HEK293 (cell line): ENCODE data around the gene KDSR.
A peak's percentile ranks its signal among the peaks of the same experiment; 100 is the strongest.

Source experiments
- CTCF ChIA-PET: fragments of 350-600 bp; formaldehyde crosslinking; extraction: SDS; loops from one replicate; lab custom pipeline; 2021; ENCODE audit warnings: antibody characterized with exemption; lab: Yijun Ruan, JAX
- POLR2A ChIA-PET: fragments of 300-600 bp; formaldehyde crosslinking; extraction: SDS; loops from one replicate; lab custom pipeline; 2020; ENCODE audit warnings: antibody characterized with exemption, inconsistent platforms; lab: Yijun Ruan, JAX
- H3K27ac ChIP-seq: fragments of 200-500 bp; sonication (Bioruptor generic); 2 replicates; pipeline ENCODE4 v1.5.1; 2014; ENCODE audit warnings: low read depth, low read length, control low read depth, inconsistent platforms; ENCODE audit errors: extremely low read depth
- H3K36me3 ChIP-seq, 2 experiments: fragments of 200-500 bp in 1 of 2; sonication (Bioruptor generic) in 1 of 2; 1 replicate in 1 of 2; 2 replicates in 1 of 2; pipeline ENCODE4 v1.5.1; 2014 to 2017; ENCODE audit warnings: inconsistent platforms in 2 of 2, low read length in 2 of 2; ENCODE audit not compliant: control insufficient read depth in 2 of 2, insufficient read depth in 1 of 2
- H3K4me1 ChIP-seq: fragments of 200-500 bp; sonication (Bioruptor generic); 2 replicates; pipeline ENCODE4 v1.5.1; 2014; ENCODE audit warnings: mild to moderate bottlenecking, low read length, inconsistent platforms; ENCODE audit not compliant: control insufficient read depth, insufficient read depth
- H3K4me3 ChIP-seq: 2 replicates; pipeline ENCODE4 v1.5.1; 2011; ENCODE audit warnings: low read depth, mild to moderate bottlenecking, control low read depth, low read length, moderate library complexity
- H3K9me3 ChIP-seq: fragments of 200-500 bp; sonication (Bioruptor generic); 2 replicates; pipeline ENCODE4 v1.5.1; 2014; ENCODE audit warnings: low read depth, low read length, inconsistent platforms; ENCODE audit not compliant: control insufficient read depth, insufficient read depth
- GLI2 ChIP-seq: fragments of 450-650 bp; formaldehyde crosslinking; IDR thresholded peaks from 2 replicates; pipeline ENCODE4; 2017; ENCODE audit warnings: missing biosample characterization, missing genetic modification characterization, low read depth, borderline replicate concordance
- GLIS2 ChIP-seq: fragments of 450-650 bp; formaldehyde crosslinking; IDR thresholded peaks from 2 replicates; pipeline ENCODE4 v1.5.1; 2016; ENCODE audit warnings: missing biosample characterization, missing genetic modification characterization
- INSM2 ChIP-seq: fragments of 450-650 bp; formaldehyde crosslinking; IDR thresholded peaks from 2 replicates; pipeline ENCODE4 v1.5.1; 2016; ENCODE audit warnings: missing biosample characterization, missing genetic modification characterization
- KLF9 ChIP-seq: fragments of 450-650 bp; formaldehyde crosslinking; IDR thresholded peaks from 2 replicates; pipeline ENCODE4 v1.5.1; 2016; ENCODE audit warnings: missing biosample characterization, missing genetic modification characterization, low read depth
- MYNN ChIP-seq: fragments of 450-650 bp; formaldehyde crosslinking; IDR thresholded peaks from 2 replicates; pipeline ENCODE4 v1.5.1; 2016; ENCODE audit warnings: missing biosample characterization, missing genetic modification characterization, borderline replicate concordance
- PBX3 ChIP-seq: sonication (generic); formaldehyde crosslinking; IDR thresholded peaks from 2 replicates; pipeline ENCODE4 v1.8.1; 2022; ENCODE audit warnings: mild to moderate bottlenecking, moderate library complexity, missing genetic modification reagents
- RBAK ChIP-seq: fragments of 450-650 bp; formaldehyde crosslinking; IDR thresholded peaks from 2 replicates; pipeline ENCODE4 v1.5.1; 2016; ENCODE audit warnings: missing biosample characterization, missing genetic modification characterization
- SCRT1 ChIP-seq: fragments of 450-650 bp; formaldehyde crosslinking; IDR thresholded peaks from 2 replicates; pipeline ENCODE4 v1.5.1; 2016; ENCODE audit warnings: missing biosample characterization, missing genetic modification characterization, borderline replicate concordance
- SCRT2 ChIP-seq: fragments of 450-650 bp; formaldehyde crosslinking; IDR thresholded peaks from 2 replicates; pipeline ENCODE4 v1.5.1; 2016; ENCODE audit warnings: missing biosample characterization, missing genetic modification characterization
- SP2 ChIP-seq: fragments of 450-650 bp; formaldehyde crosslinking; IDR thresholded peaks from 2 replicates; pipeline ENCODE4 v1.5.1; 2016; ENCODE audit warnings: missing biosample characterization, missing genetic modification characterization
- SP3 ChIP-seq: fragments of 450-650 bp; formaldehyde crosslinking; IDR thresholded peaks from 2 replicates; pipeline ENCODE4 v1.5.1; 2016; ENCODE audit warnings: missing biosample characterization, missing genetic modification characterization
- SP7 ChIP-seq: fragments of 450-650 bp; formaldehyde crosslinking; IDR thresholded peaks from 2 replicates; pipeline ENCODE4 v1.5.1; 2016; ENCODE audit warnings: missing biosample characterization, missing genetic modification characterization
- ZBTB10 ChIP-seq: fragments of 450-650 bp; formaldehyde crosslinking; IDR thresholded peaks from 2 replicates; pipeline ENCODE4 v1.5.1; 2016; ENCODE audit warnings: missing biosample characterization, missing genetic modification characterization
- ZBTB17 ChIP-seq: fragments of 450-650 bp; formaldehyde crosslinking; IDR thresholded peaks from 2 replicates; pipeline ENCODE4 v1.5.1; 2016; ENCODE audit warnings: missing biosample characterization, missing genetic modification characterization
- ZBTB20 ChIP-seq: fragments of 450-650 bp; formaldehyde crosslinking; IDR thresholded peaks from 2 replicates; pipeline ENCODE4 v1.5.1; 2016; ENCODE audit warnings: missing biosample characterization, missing genetic modification characterization
- ZBTB48 ChIP-seq: fragments of 450-650 bp; formaldehyde crosslinking; IDR thresholded peaks from 2 replicates; pipeline ENCODE4 v1.5.1; 2016; ENCODE audit warnings: missing biosample characterization, missing genetic modification characterization
- ZFP37 ChIP-seq: fragments of 450-650 bp; formaldehyde crosslinking; IDR thresholded peaks from 2 replicates; pipeline ENCODE4 v1.5.1; 2016; ENCODE audit warnings: missing biosample characterization, missing genetic modification characterization
- ZIC2 ChIP-seq: fragments of 450-650 bp; formaldehyde crosslinking; IDR thresholded peaks from 2 replicates; pipeline ENCODE4 v1.5.1; 2016; ENCODE audit warnings: missing biosample characterization, missing genetic modification characterization
- ZNF121 ChIP-seq: fragments of 450-650 bp; formaldehyde crosslinking; IDR thresholded peaks from 2 replicates; pipeline ENCODE4 v1.5.1; 2016; ENCODE audit warnings: missing biosample characterization, missing genetic modification characterization
- ZNF132 ChIP-seq: fragments of 450-650 bp; formaldehyde crosslinking; IDR thresholded peaks from 2 replicates; pipeline ENCODE4 v1.5.1; 2017; ENCODE audit warnings: missing biosample characterization, missing genetic modification characterization, borderline replicate concordance
- ZNF335 ChIP-seq: fragments of 450-650 bp; formaldehyde crosslinking; conservative IDR thresholded peaks from 2 replicates; pipeline ENCODE4 v1.5.1; 2016; ENCODE audit warnings: missing biosample characterization, missing genetic modification characterization
- ZNF394 ChIP-seq: fragments of 450-650 bp; formaldehyde crosslinking; IDR thresholded peaks from 2 replicates; pipeline ENCODE4 v1.5.1; 2016; ENCODE audit warnings: missing biosample characterization, missing genetic modification characterization, mild to moderate bottlenecking, moderate library complexity, borderline replicate concordance
- ZNF501 ChIP-seq: fragments of 450-650 bp; formaldehyde crosslinking; IDR thresholded peaks from 2 replicates; pipeline ENCODE4 v1.5.1; 2016; ENCODE audit warnings: missing biosample characterization, missing genetic modification characterization
- ZNF521 ChIP-seq: fragments of 450-650 bp; formaldehyde crosslinking; IDR thresholded peaks from 2 replicates; pipeline ENCODE4 v1.5.1; 2017; ENCODE audit warnings: missing biosample characterization, mild to moderate bottlenecking, missing genetic modification characterization
- ZNF600 ChIP-seq: fragments of 450-650 bp; formaldehyde crosslinking; IDR thresholded peaks from 2 replicates; pipeline ENCODE4 v1.5.1; 2016; ENCODE audit warnings: missing biosample characterization, missing genetic modification characterization
- ZNF629 ChIP-seq: fragments of 450-650 bp; formaldehyde crosslinking; IDR thresholded peaks from 2 replicates; pipeline ENCODE4 v1.5.1; 2017; ENCODE audit warnings: missing biosample characterization, missing genetic modification characterization
- ZNF76 ChIP-seq: fragments of 450-650 bp; formaldehyde crosslinking; IDR thresholded peaks from 2 replicates; pipeline ENCODE4; 2016; ENCODE audit warnings: low read depth, missing biosample characterization, missing genetic modification characterization, borderline replicate concordance
- ZNF768 ChIP-seq: fragments of 450-650 bp; formaldehyde crosslinking; IDR thresholded peaks from 2 replicates; pipeline ENCODE4 v1.5.1; 2018; ENCODE audit warnings: missing biosample characterization, mild to moderate bottlenecking, missing genetic modification characterization

Gene KDSR

GRCh38 chr18:63368611-63369010, 1.6 kb upstream of the KDSR start:
- Histone ChIP-seq H3K4me3 (no peak overlapping the region), H3K27ac (no peak overlapping the region), H3K9me3 (no peaks in the 10 kb centered on the region), H3K36me3 (no peaks in the 10 kb centered on the region; a peak in 1 of 3 replicates), H3K4me1 (peaks cover 7% of the 10 kb centered on the region; the same call in 1 of the 2 replicates)
- ChIA-PET CTCF (interaction anchor here (0.6 kb wide), 1 partner anchor 48 kb away, joined by 3 read pairs; no protein-coding TSS in a partner anchor), POLR2A (interaction anchor here (1.0 to 1.6 kb wide), 2 partner anchors 37 to 53 kb away, joined by 3 to 29 read pairs; partner anchors contain the start of gene VPS4B)
- TF ChIP-seq SCRT2, result no peak
- TF ChIP-seq GLI2 (tag by site-specific recombination), result no peak

- POLR2A ChIA-PET, result interaction anchor here (0.7 to 2.2 kb wide), 10 partner anchors 10 to 86 kb away, joined by 3 to 29 read pairs (median 5); partner anchors contain the start of gene VPS4B
- H3K9me3 ChIP-seq, result no peaks in the 10 kb centered on the region
- CTCF ChIA-PET, result interaction anchor here (0.9 to 3.7 kb wide), 5 partner anchors 25 to 349 kb away, joined by 3 to 22 read pairs (median 4); no protein-coding TSS in a partner anchor
- peak; percentile 69 for TF ChIP-seq ZFP37 (tag by site-specific recombination)
- TF ChIP-seq RBAK (tag by site-specific recombination), result 0 out of 2 replicates have a peak, but pooled peaks have one; percentile 23
- no peak for TF ChIP-seq MYNN (tag by site-specific recombination)
- 0 out of 2 replicates have a peak, but pooled peaks have one; percentile 21 for TF ChIP-seq ZNF501
- peak; percentile 35; the same call in 1 of the 2 replicates for TF ChIP-seq ZNF76 (tag by site-specific recombination)
- 0 out of 2 replicates have a peak, but pooled peaks have one; percentile 34 for TF ChIP-seq SCRT1 (tag by site-specific recombination)
- TF ChIP-seq SP7 (tag by site-specific recombination), result peak; percentile 38; the same call in 1 of the 2 replicates
- TF ChIP-seq ZNF335 (tag by site-specific recombination), result peak; percentile 39; the same call in 1 of the 2 replicates
- peak; percentile 57 for TF ChIP-seq ZIC2
- TF ChIP-seq INSM2 (tag by site-specific recombination), result no peak
- TF ChIP-seq ZBTB20 (tag by site-specific recombination), result peak; percentile 96
- TF ChIP-seq ZNF600 (tag by site-specific recombination), result peak; percentile 80
- TF ChIP-seq SCRT2, result peak; percentile 87
- TF ChIP-seq KLF9 (tag by site-specific recombination), result peak; percentile 6; the same call in 1 of the 2 replicates
- TF ChIP-seq SP3 (tag by site-specific recombination), result 0 out of 2 replicates have a peak, but pooled peaks have one; percentile 13
- no peak; the same call in 1 of the 2 replicates for TF ChIP-seq ZBTB10 (tag by site-specific recombination)
- TF ChIP-seq SP2, result peak; percentile 44
- 0 out of 2 replicates have a peak, but pooled peaks have one; percentile 29 for TF ChIP-seq GLIS2 (tag by site-specific recombination)
- no peak for TF ChIP-seq PBX3 (CRISPR knock-in tag)
- no peak for TF ChIP-seq ZNF521 (tag by site-specific recombination)
- TF ChIP-seq ZNF629 (tag by site-specific recombination), result 0 out of 2 replicates have a peak, but pooled peaks have one; percentile 17
- peak; percentile 80; the same call in 1 of the 2 replicates for TF ChIP-seq ZBTB17
- TF ChIP-seq ZNF132 (tag by site-specific recombination), result no peak
- no peak for TF ChIP-seq ZNF394 (tag by site-specific recombination)
- 0 out of 2 replicates have a peak, but pooled peaks have one; percentile 7 for TF ChIP-seq ZBTB48 (tag by site-specific recombination)
- peak; percentile 25; the same call in 1 of the 2 replicates for TF ChIP-seq ZNF768 (tag by site-specific recombination)
- TF ChIP-seq ZNF121, result peak; percentile 6
Observed at GRCh38 chr18:63366213-63367052, 573 bp downstream of the KDSR start.

More at GRCh38 chr18:63366213-63367052, 573 bp downstream of the KDSR start:
- Histone ChIP-seq H3K4me1 (peaks cover 7% of the 10 kb centered on the region; the same call in 1 of the 2 replicates), H3K4me3 (peak overlapping the region; percentile 74), H3K36me3 (peaks cover 10 to 11% of the 10 kb centered on the region in 2 experiments), H3K27ac (peak overlapping the region; percentile 95)
